Right lobe of liver (tissue), 4 donors: ENCODE results near the gene ATE1.

ENCODE experiments used
- POLR2A ChIP-seq: fragments of 450-650 bp; IDR thresholded peaks from one replicate; pipeline ENCODE4 v1.6.1; 2017; ENCODE audit warnings: antibody characterized with exemption, mild to moderate bottlenecking
- TF ChIP-seq, protein P1 (sequence below), 4 donors: fragments of 200-600 bp in 3 of 4; fragments of 450-650 bp in 1 of 4; IDR thresholded peaks; one replicate each; pipeline versions ENCODE4 v1.5.1 to v1.8.0; 2016 to 2022; ENCODE audit warnings: antibody characterized with exemption in 4 of 4, mild to moderate bottlenecking in 2 of 4
- donor health status: DM: no; HTN: no; CAD: no.
- donor health status: DM: no; HTN: no; CAD: no.
- donor health status: DM: no; HTN: yes; CAD: no.

DNA sequence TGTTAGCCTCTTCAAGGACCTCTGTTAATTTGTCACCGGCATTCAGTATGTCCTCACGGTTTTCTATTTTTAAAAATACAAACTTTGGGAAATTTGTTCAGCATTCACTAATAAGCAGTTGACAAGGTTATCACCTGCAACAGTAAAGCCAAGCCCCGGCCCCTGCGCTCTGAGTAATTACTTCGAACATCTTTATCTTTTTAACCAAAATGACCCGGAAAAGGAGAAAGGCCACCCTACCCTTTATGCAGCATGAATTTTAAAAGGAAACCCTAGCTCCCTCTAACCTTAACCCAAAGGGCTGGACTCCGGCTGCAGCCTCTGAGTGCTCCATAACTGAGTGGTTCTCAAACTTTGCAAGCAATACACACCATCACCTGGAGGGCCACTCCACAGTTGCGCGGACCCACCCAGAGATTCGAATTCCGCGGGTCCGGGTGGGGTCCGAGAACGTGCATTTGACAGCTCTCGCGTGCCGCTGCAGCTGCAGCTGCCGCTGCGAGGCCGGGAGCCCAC, 46.2 kb upstream of the ATE1 start:
- TF ChIP-seq, protein P1, sequence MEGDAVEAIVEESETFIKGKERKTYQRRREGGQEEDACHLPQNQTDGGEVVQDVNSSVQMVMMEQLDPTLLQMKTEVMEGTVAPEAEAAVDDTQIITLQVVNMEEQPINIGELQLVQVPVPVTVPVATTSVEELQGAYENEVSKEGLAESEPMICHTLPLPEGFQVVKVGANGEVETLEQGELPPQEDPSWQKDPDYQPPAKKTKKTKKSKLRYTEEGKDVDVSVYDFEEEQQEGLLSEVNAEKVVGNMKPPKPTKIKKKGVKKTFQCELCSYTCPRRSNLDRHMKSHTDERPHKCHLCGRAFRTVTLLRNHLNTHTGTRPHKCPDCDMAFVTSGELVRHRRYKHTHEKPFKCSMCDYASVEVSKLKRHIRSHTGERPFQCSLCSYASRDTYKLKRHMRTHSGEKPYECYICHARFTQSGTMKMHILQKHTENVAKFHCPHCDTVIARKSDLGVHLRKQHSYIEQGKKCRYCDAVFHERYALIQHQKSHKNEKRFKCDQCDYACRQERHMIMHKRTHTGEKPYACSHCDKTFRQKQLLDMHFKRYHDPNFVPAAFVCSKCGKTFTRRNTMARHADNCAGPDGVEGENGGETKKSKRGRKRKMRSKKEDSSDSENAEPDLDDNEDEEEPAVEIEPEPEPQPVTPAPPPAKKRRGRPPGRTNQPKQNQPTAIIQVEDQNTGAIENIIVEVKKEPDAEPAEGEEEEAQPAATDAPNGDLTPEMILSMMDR (IDR thresholded peaks at IDR 0.05): no peak
- no peak for TF ChIP-seq POLR2A
